Keratinocyte (primary cell): ENCODE data around the gene TSPEAR. TPM values are rescaled to one million over a fixed set of nuclear protein-coding genes. Genes with fewer than 3 reads are reported as not detected.
"Not testable (repeated sequence)": the region's sequence is repeated elsewhere in the genome, so short reads cannot be mapped to it uniquely, and the experiment has no call there.

Experiments used
- DNase-seq: peaks from one replicate; pipeline ENCODE4 v3.0.0-alpha.2; 2011; ENCODE audit warnings: low read depth, missing footprints, low spot score
- FAIRE-seq: peaks from 2 replicates; lab custom pipeline; 2011; peaks lifted over from hg19 to GRCh38; lab: Jason Lieb, UNC
- H2AFZ ChIP-seq: 2 replicates; pipeline ENCODE4 v1.6.0; 2012; ENCODE audit warnings: low read length, control low read depth, inconsistent platforms; ENCODE audit not compliant: control insufficient read depth
- H3K27ac ChIP-seq: 2 replicates; pipeline ENCODE4 v1.5.1; 2011; ENCODE audit warnings: low read length; ENCODE audit not compliant: control insufficient read depth, insufficient read depth
- H3K27me3 ChIP-seq: 3 replicates; pipeline ENCODE4 v1.6.0; 2011; ENCODE audit warnings: low read length; ENCODE audit not compliant: control insufficient read depth, insufficient read depth; ENCODE audit errors: extremely low read depth
- H3K36me3 ChIP-seq, 2 experiments: 2 replicates in 1 of 2; 3 replicates in 1 of 2; pipeline ENCODE4 v1.5.1; 2011; ENCODE audit warnings: low read length in 2 of 2, mild to moderate bottlenecking in 1 of 2; ENCODE audit not compliant: control insufficient read depth in 2 of 2, insufficient read depth in 2 of 2; ENCODE audit errors: extremely low read depth in 1 of 2
- H3K4me1 ChIP-seq: 3 replicates; pipeline ENCODE4 v1.5.1; 2011; ENCODE audit warnings: low read length; ENCODE audit not compliant: control insufficient read depth, insufficient read depth; ENCODE audit errors: extremely low read depth
- H3K4me2 ChIP-seq: 3 replicates; pipeline ENCODE4 v1.6.0; 2011; ENCODE audit warnings: low read depth, low read length; ENCODE audit not compliant: control insufficient read depth, insufficient read depth; ENCODE audit errors: extremely low read depth
- H3K4me3 ChIP-seq, 3 experiments: fragments of 200-600 bp in 1 of 3; sonication (generic) in 1 of 3; 2 replicates in 2 of 3; 3 replicates in 1 of 3; pipeline ENCODE4 v1.5.1; 2011 to 2016; ENCODE audit warnings: low read length in 3 of 3, mild to moderate bottlenecking in 3 of 3, control low read depth in 2 of 3, inconsistent platforms in 1 of 3, low read depth in 1 of 3, mixed read lengths in 1 of 3, mixed run types in 1 of 3, moderate library complexity in 1 of 3; ENCODE audit not compliant: control insufficient read depth in 2 of 3, insufficient read depth in 2 of 3; ENCODE audit errors: extremely low read depth in 1 of 3
- H3K79me2 ChIP-seq: 2 replicates; pipeline ENCODE4 v1.6.0; 2012; ENCODE audit warnings: low read length; ENCODE audit not compliant: control insufficient read depth, insufficient read depth
- H3K9ac ChIP-seq: 3 replicates; pipeline ENCODE4 v1.6.0; 2011; ENCODE audit warnings: low read length; ENCODE audit not compliant: control insufficient read depth, insufficient read depth; ENCODE audit errors: extremely low read depth
- H3K9me1 ChIP-seq: 3 replicates; pipeline ENCODE4 v1.6.0; 2011; ENCODE audit warnings: low read length; ENCODE audit not compliant: control insufficient read depth, insufficient read depth; ENCODE audit errors: extremely low read depth
- H3K9me3 ChIP-seq: 2 replicates; pipeline ENCODE4 v1.5.1; 2012; ENCODE audit warnings: low read depth, low read length; ENCODE audit not compliant: control insufficient read depth
- H4K20me1 ChIP-seq: 3 replicates; pipeline ENCODE4 v1.6.0; 2011; ENCODE audit warnings: low read length; ENCODE audit not compliant: control insufficient read depth, insufficient read depth; ENCODE audit errors: extremely low read depth
- CTCF ChIP-seq, 3 experiments: IDR thresholded peaks in 1 of 3; conservative IDR thresholded peaks in 1 of 3; optimal IDR thresholded peaks in 1 of 3; 2 replicates in 2 of 3; 3 replicates in 1 of 3; pipeline versions ENCODE3 to v1.5.1; 2011; ENCODE audit warnings: low read length in 3 of 3, mild to moderate bottlenecking in 3 of 3, moderate library complexity in 2 of 3, control low read depth in 1 of 3, inconsistent platforms in 1 of 3; ENCODE audit not compliant: insufficient read depth in 2 of 3; ENCODE audit errors: extremely low read depth in 1 of 3
- EZH2 ChIP-seq: IDR thresholded peaks from one replicate; pipeline ENCODE4 v1.6.1; 2012; ENCODE audit warnings: inconsistent platforms, mild to moderate bottlenecking, low read length, moderate library complexity
- dilution Hi-C: fragments of 300-500 bp; cut with MboI; formaldehyde crosslinking; loops from one replicate; pipeline ENCODE4 v1.7.0; 2020; ENCODE audit warnings: low sequenced_read_pairs; ENCODE audit not compliant: extremely low pct_ligation_motif_present
- polyA plus RNA-seq, 5 experiments: library from polyadenylated mRNA; depleted of rRNA in 3 of 5; stranded (reverse) in 3 of 5; stranded (forward) in 1 of 5; unstranded in 1 of 5; fragments of >200 nt; gene quantifications; 1 replicate in 1 of 5; 2 replicates in 3 of 5; 3 replicates in 1 of 5; pipeline versions ENCODE4 v1.2.1 to v1.2.3, GENCODE V29; 2011 to 2012; ENCODE audit warnings: missing spikeins in 2 of 5, low read depth in 1 of 5, low replicate concordance in 1 of 5

TSPEAR gene
- polyA plus RNA-seq, 1 donor (not counting 4 experiments of a cell fraction or from before 2014, with no cell fraction given) = 0.12 TPM

- Histone ChIP-seq H3K27ac (no peak within 1 kb of the TSS), H3K4me1 (no peaks in the 10 kb centered on the region), H3K79me2 (no peaks in the 10 kb centered on the region), H3K4me3 (no peak within 1 kb of the TSS), H3K9me1 (no peaks in the 10 kb centered on the region), H3K36me3 (no peaks in the 10 kb centered on the region), H3K27me3 (peaks cover 6% of the 10 kb centered on the region), H2AFZ (no peak within 1 kb of the TSS), H4K20me1 (no peaks in the 10 kb centered on the region), H3K9ac (no peak within 1 kb of the TSS), H3K4me2 (no peak within 1 kb of the TSS), H3K9me3 (no peaks in the 10 kb centered on the region)
- TF ChIP-seq EZH2 = no peak
- no peak for TF ChIP-seq CTCF (optimal IDR thresholded peaks at IDR 0.05 in 1 of 3, IDR thresholded peaks at IDR 0.05 in 1 of 3, conservative IDR thresholded peaks at IDR 0.05 in 1 of 3; ENCODE audit: extremely low read depth in 1 of 3, insufficient read depth in 2 of 3, low read length in 3 of 3)
- DNase-seq = no peak
- dilution Hi-C loops = no loop called here
- FAIRE-seq = no peak
Observed at GRCh38 chr21:44666401-44667320, 44.7 kb downstream of the TSPEAR start, which contains the start of gene KRTAP12-2. TSS of gene KRTAP12-2 (minus strand) at chr21:44666927. CDS start at chr21:44666886, 41 bp downstream.

- H3K4me2 ChIP-seq = no peak overlapping the region
- H3K9me3 ChIP-seq = no peaks in the 10 kb centered on the region
- no peaks in the 10 kb centered on the region for H3K4me1 ChIP-seq
- dilution Hi-C loops = no loop called here
- H3K79me2 ChIP-seq = no peaks in the 10 kb centered on the region
- H3K27me3 ChIP-seq = peaks cover 6% of the 10 kb centered on the region
- H3K9me1 ChIP-seq = no peaks in the 10 kb centered on the region
- no peak overlapping the region for H3K4me3 ChIP-seq
- DNase-seq (no peak), FAIRE-seq (no peak)
- no peak overlapping the region for H2AFZ ChIP-seq
- TF ChIP-seq CTCF (optimal IDR thresholded peaks at IDR 0.05 in 1 of 3, IDR thresholded peaks at IDR 0.05 in 1 of 3, conservative IDR thresholded peaks at IDR 0.05 in 1 of 3; ENCODE audit: extremely low read depth in 1 of 3, insufficient read depth in 2 of 3, low read length in 3 of 3) (no peak), EZH2 (no peak)
- no peaks in the 10 kb centered on the region for H4K20me1 ChIP-seq
- H3K27ac ChIP-seq = no peak overlapping the region
- H3K9ac ChIP-seq = no peak overlapping the region
- no peaks in the 10 kb centered on the region for H3K36me3 ChIP-seq
Observed at GRCh38 chr21:44664691-44665090, 46.7 kb downstream of the TSPEAR start.

GRCh38 chr21:44661567-44661966, 49.8 kb downstream of the TSPEAR start:
- H3K27me3 ChIP-seq, dilution Hi-C loops, H3K9me3 ChIP-seq, H3K4me3 ChIP-seq, H2AFZ ChIP-seq, H3K9ac ChIP-seq, H4K20me1 ChIP-seq, H3K4me2 ChIP-seq, H3K9me1 ChIP-seq, H3K4me1 ChIP-seq, DNase-seq, H3K27ac ChIP-seq, FAIRE-seq, H3K79me2 ChIP-seq, H3K36me3 ChIP-seq: not testable (repeated sequence)
